NCI-H82 (cell line): ENCODE results near the gene MAP3K15.

Experiments used
- DNase-seq: peaks from one replicate; lab custom pipeline; 2025; lab: John Stamatoyannopoulos, UW

The MAP3K15 gene

DNA sequence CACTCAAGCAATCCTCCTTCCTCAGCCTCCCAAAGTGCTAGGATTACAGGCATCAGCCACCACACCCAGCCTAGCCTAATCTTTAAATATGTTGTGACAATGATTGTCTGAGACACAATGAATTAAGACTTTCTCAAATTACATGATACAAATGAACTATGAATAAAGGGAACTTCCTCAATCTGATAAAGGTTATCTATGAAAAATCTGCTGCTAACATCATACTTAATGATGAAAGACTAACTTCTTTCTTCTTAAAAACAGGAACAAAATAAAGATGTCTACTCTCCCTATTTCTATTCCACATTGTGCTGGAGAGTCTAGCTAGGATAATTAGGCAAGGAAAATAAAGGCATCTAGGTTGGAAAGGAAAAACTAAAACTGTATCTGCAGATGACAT lies 111.6 kb downstream of the MAP3K15 start:
- DNase-seq = no peak

GRCh38 chrX:19392703-19393102 lies 122.6 kb downstream of the MAP3K15 start:
- no peak for DNase-seq

DNA sequence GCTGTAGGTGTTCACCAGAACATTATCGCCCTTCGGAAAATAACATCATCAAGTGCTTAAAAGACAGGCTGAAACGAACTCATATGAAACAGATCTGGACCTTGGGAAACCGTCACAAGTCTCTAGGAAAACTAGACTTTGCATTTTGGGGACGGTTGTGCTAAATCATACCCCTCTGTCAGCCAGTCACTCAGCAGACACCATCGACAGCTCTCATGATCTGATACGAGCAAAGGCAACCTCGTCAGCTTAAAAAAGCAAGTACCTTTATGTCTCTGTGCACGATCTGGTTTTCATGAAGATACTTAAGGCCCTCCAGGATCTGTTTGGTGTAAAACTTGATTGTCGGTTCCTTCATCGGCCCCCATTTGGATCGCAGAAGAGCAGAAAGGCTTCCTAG lies 123.2 kb downstream of the MAP3K15 start:
- no peak for DNase-seq

DNA sequence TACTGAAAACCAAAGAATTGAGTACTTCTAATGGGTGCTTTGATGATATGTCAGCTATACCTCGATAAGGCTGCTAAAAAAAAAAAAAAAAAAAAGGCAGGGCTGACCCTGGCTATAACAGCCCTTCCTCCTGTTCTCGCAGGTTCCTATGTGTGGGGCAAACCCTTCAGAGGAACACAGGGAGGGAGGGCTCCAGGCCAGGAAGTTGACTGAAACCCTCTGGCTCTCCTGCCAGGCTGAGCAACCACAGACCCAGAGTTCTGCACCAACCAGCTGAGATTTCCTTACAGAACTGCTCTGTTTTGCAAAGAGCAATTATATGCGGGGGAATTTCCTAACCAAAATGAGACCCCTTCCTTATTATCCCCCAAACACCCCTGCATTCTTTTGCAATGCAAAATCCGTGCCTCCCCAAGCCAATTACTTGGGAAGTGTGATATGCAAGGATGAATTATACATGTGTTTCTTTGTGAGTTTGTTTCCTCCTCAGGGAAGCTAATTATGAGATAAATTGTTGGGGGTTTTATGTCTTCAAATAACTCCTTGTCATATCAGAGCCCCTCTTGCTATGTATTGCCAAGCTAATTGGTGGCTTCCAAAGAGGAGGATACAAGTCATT lies 126.0 kb downstream of the MAP3K15 start:
- no peak for DNase-seq

DNA sequence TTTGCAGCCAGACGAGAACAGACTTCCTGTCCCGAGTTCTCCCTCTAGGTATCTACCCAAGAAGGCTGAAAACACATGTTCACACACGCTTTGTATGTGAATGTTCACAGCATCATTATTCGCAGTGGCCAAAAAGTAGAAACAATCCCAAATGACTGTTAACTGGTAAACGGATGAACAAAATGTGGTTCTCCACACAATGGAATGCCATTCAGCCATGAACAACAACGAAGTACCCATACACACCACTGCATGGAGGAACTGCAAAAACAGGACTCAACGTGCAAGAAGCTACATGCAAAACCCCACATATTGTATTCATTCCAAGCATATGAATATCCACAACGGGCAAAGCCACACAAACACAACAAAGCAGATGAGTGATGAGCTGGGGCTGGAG lies 126.6 kb downstream of the MAP3K15 start:
- DNase-seq = no peak

DNA sequence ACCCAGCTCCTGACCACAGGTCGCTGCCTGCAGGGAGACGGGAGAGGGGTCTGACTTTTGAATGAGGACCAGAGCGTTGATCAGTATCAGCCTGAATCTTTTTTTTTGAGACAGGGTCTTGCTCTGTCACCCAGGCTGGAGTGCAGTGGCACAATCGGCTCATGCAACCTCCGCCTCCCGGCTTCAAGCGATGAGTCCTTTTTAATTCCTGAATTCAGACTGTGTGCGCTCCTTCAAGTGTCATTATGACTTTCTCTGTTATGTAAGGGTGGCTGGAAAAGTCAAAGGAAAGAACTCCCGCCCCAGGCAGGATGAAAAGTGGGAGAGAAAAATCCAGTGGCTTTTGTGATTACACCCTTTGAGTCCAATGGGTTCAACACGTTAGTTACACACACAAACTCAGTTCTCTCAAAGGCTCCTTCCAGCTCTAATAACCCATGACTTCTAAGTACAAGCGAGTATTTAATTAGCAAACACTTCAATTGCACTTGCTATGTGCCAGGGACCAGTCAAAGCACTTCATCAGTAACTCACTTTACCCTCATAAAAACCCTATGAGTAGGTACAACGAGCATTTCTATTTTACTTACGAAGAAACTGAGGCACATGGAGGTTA lies 127.1 kb downstream of the MAP3K15 start:
- no peak for DNase-seq

- DNase-seq = no peak
Observed at GRCh38 chrX:19386679-19387078, 128.6 kb downstream of the MAP3K15 start.

GRCh38 chrX:19382555-19383145 lies 132.7 kb downstream of the MAP3K15 start:
- DNase-seq = peak; percentile 79

GRCh38 chrX:19381326-19381725 lies 134.0 kb downstream of the MAP3K15 start:
- no peak for DNase-seq

GRCh38 chrX:19377799-19378198 lies 137.5 kb downstream of the MAP3K15 start:
- DNase-seq = no peak

GRCh38 chrX:19375546-19375945 lies 139.8 kb downstream of the MAP3K15 start:
- DNase-seq = no peak

- DNase-seq = no peak
Observed at GRCh38 chrX:19373351-19373891, 141.9 kb downstream of the MAP3K15 start.

DNA sequence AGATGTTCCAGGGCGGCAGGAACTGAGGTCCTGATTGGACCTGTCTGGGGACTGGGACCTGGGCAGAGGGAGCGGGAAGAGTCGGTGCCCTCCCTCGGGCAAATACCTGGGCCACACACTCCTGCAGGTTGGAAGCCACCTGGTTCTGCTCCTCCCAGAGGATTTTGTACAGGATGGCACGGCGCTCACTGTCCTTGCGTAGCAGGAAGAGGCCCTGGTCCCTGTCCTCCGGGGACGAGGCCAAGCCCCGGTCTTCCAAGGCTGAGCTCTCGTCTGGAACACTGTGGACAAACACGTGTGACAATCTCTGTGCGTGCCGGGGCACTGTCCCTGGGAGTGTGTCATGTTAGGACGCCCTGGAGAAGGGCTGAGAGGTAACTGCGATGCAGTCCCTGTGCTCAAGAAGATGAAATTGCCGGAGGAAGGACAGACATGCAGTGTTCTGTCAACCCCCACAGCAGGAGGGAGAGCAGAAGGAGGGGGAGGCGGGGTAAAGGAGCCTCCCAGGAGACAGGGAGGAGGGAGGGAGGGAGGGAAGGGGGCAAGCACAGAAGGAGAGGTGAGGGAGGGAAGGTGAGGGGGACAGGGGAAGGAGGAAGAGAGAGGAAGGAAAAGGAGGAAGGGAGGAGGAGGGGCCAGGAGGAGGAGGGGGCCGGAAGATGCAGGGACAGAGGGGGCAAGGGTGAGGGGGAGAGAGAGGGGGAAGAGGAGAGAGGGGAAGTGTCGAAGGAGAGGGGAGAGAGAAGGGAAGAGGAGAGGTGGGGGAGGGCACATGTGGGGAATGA lies 142.6 kb downstream of the MAP3K15 start:
- peak; percentile 75 for DNase-seq

GRCh38 chrX:19372170-19372546 lies 143.2 kb downstream of the MAP3K15 start:
- peak; percentile 91 for DNase-seq

- DNase-seq = no peak
Observed at GRCh38 chrX:19370061-19370460, 145.2 kb downstream of the MAP3K15 start.

DNA sequence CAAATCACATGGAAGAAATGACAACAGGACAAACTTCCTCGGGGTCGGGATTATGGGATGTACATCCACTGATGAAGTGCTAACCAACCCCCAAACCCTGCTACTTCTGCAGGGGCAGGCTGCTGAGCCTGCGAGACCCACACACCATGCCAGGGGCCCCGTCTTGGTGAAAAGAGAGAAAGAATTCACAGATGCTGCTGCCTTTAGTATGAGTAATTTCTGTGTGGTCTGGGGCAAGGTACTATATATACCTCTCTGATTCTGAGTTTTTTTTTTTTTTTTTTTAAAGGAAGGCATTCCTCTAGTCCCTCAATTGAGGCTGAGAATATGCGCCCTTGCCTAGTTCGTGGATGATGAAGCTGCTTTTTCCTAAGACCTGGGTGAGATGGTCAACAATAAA lies 146.7 kb downstream of the MAP3K15 start:
- no peak for DNase-seq

GRCh38 chrX:19361701-19362100 lies 153.6 kb downstream of the MAP3K15 start:
- no peak for DNase-seq

- DNase-seq = no peak
Observed at GRCh38 chrX:19360903-19361302, 154.4 kb downstream of the MAP3K15 start.

- DNase-seq = no peak
Observed at GRCh38 chrX:19358521-19358920, 156.8 kb downstream of the MAP3K15 start.

- DNase-seq = no peak
Observed at GRCh38 chrX:19354625-19355024, 160.7 kb downstream of the MAP3K15 start.

DNA sequence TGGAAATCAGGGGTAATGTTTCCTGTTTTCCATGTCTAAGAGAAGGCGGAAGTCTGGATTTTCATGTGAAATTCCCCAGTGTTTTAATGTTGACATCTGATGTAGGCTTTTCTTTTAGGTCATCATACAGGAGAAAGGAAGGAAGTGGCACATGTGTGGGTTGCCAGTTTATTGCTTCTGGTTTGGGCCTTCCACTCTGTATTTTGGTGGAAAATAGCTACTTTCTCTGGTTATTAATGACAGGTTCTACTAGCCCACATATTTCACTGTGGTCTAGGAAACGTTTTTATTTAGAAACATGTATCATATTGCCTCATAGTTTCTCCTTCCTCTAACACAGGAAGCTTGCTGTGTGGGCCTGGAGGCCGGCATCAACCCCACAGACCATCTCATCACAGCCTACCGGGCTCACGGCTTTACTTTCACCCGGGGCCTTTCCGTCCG lies 164.3 kb downstream of the MAP3K15 start:
- no peak for DNase-seq

DNA sequence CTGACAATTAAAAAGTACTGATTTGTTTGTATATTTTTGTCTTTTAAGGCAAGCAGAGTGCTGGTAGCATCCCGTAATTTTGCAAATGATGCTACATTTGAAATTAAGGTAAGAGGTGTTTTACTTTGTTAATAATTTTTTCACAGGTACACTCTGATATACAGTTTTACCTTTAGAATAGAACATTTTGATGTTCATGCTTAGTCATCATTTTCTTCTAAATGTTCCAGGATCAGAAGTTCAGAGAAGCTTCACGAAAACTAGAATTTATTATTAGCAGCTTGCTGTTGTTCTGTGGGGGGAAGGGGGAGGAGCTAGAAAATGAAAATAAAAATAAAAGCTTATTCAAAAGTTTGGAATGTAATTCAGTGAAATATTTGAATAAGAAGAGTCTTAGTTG lies 166.0 kb downstream of the MAP3K15 start:
- DNase-seq = no peak

DNA sequence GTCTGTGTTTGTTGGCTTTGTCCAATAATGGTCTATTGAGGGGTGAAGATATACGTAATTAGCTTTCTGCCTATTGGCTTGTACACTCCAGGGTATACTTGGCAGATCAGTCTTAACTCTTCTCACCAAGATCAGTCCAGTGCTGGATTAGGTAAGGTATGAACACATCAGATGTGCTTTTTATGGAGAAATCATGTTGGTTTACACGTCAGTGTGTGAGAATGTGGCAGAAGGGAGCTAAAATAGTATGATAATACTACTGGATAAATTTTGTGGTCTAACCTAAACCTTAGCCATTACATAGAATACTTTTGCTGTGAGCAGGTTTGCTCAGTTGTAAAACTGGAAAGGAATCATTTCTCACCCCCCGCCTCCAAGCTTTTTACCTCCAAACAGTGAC lies 167.4 kb downstream of the MAP3K15 start:
- no peak for DNase-seq
